ENCODE results near the gene TMC1.

DNA sequence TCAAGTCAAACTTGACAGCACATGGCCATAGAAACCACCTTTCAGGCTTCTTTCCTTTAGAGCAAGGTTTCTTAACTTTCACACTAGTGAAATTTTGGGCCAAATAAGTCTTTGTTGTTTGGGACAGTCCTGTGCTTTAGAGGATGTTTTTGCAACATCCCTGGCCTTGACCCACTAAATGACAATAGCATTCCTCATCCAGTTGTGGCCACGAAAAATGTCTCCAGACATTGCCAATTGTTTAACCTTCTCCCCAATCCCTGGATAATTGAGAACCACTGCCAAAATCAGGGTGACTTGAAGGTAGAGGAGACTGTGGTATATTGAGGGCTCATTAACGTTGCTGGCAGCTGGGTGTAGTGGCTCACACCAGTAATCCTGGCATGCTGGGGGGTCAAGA lies 359.4 kb downstream of the TMC1 start:
- no peak for TF ChIP-seq CTCF (IDR thresholded peaks at IDR 0.05)
- TF ChIP-seq POLR2A (IDR thresholded peaks at IDR 0.05): no peak
- no peak for TF ChIP-seq EP300 (IDR thresholded peaks at IDR 0.05)
- TF ChIP-seq POLR2AphosphoS5 (IDR thresholded peaks at IDR 0.05): no peak

Data from stomach (tissue), 4 donors.